Right lobe of liver (tissue), 6 donors: ENCODE results near the gene NFASC. TPM values are rescaled to one million over a fixed set of nuclear protein-coding genes. Genes with fewer than 3 reads are reported as not detected.

ENCODE experiments used
- ATAC-seq, 4 donors: fragments of 200-7000 bp; cut with Tn5 transposase; one replicate each; pipeline ENCODE4 v1.9.1; 2020; ENCODE audit warnings: mild to moderate bottlenecking in 4 of 4, moderate library complexity in 4 of 4
- DNase-seq, 3 donors: peaks; one replicate each; pipeline ENCODE4 v3.0.0-alpha.2; 2020
- H3K27ac ChIP-seq, 3 donors: fragments of 200-600 bp; one replicate each; pipeline ENCODE4 v1.8.0; 2022
- H3K27me3 ChIP-seq, 2 donors: fragments of 200-600 bp; one replicate each; pipeline ENCODE4 v1.8.0; 2022
- H3K36me3 ChIP-seq, 4 donors: fragments of 200-600 bp; sonication (generic) in 1 of 4; one replicate each; pipeline versions ENCODE4 v1.5.1 to v1.8.0; 2017 to 2022; ENCODE audit warnings: control low read depth in 1 of 4
- H3K4me1 ChIP-seq, 4 donors: fragments of 200-600 bp; sonication (generic) in 1 of 4; one replicate each; pipeline versions ENCODE4 v1.5.1 to v1.8.0; 2017 to 2022; ENCODE audit warnings: control low read depth in 1 of 4
- H3K4me3 ChIP-seq, 3 donors: fragments of 200-600 bp; one replicate each; pipeline ENCODE4 v1.8.0; 2022
- H3K9me3 ChIP-seq, 4 donors: fragments of 200-600 bp; sonication (generic) in 1 of 4; one replicate each; pipeline versions ENCODE4 v1.5.1 to v1.8.0; 2017 to 2022; ENCODE audit warnings: control low read depth in 1 of 4
- CTCF ChIP-seq, 4 donors: fragments of 200-600 bp in 3 of 4; fragments of 450-650 bp in 1 of 4; IDR thresholded peaks; one replicate each; pipeline versions ENCODE4 v1.5.1 to v1.8.0; 2016 to 2022; ENCODE audit warnings: antibody characterized with exemption in 4 of 4, mild to moderate bottlenecking in 2 of 4
- POLR2A ChIP-seq: fragments of 450-650 bp; IDR thresholded peaks from one replicate; pipeline ENCODE4 v1.6.1; 2017; ENCODE audit warnings: antibody characterized with exemption, mild to moderate bottlenecking
- WGBS: methylation state at CpG from one replicate; pipeline ENCODE4 v1.1.6; 2018; ENCODE audit warnings: low coverage, low lambda C conversion rate; ENCODE audit not compliant: insufficient coverage; ENCODE audit errors: missing lambda C conversion rate; 5-methylcytosine and 5-hydroxymethylcytosine counted together
- intact Hi-C, 2 donors: fragments of 100-400 bp; cut with DNase I; formaldehyde crosslinking; loops; one replicate each; pipeline versions ENCODE4 v1.11.2 to v1.14.1; 2022
- total RNA-seq, 6 experiments: library from RNA; depleted of rRNA in 2 of 6; stranded (reverse); fragments of >200 nt in 2 of 6; fragmentation: NEBNext Ultra II Directional in 3 of 6; extraction: Animal tissue kit (Norgen Biotek cat#: 25700) in 3 of 6; gene quantifications; one replicate each; pipeline versions ENCODE4 v1.1.0 to v1.2.4, GENCODE V29; 2016 to 2023
- donor health status: DM: no; HTN: yes; CAD: no.
- donor health status: DM: no; HTN: no; CAD: no.
- donor health status: DM: no; HTN: no; CAD: no.
- donor health status: DM: no; HTN: yes; CAD: no.
- donor health status: DM: no; HTN: yes; CAD: no.

Gene NFASC
- total RNA-seq, 6 experiments from 2014 or later = 3.2 to 7.8 (median 5.6) TPM

GRCh38 chr1:204959374-204959773 lies 88.7 kb downstream of the NFASC start:
- Histone ChIP-seq H3K9me3 (no peaks in the 10 kb centered on the region), H3K27me3 (no peaks in the 10 kb centered on the region), H3K36me3 (no peaks in the 10 kb centered on the region), H3K27ac (no peak overlapping the region), H3K4me3 (no peak overlapping the region), H3K4me1 (no peaks in the 10 kb centered on the region)
- TF ChIP-seq CTCF (IDR thresholded peaks at IDR 0.05) (no peak), POLR2A (no peak)
- WGBS = 70% methylated on average over 2 of the region's 5 CpGs
- ATAC-seq = no peak
- no peak for DNase-seq
- intact Hi-C loops = loop anchor here in 1 of 2 donors (10.0 kb wide), 1 partner anchor 135 kb away; no protein-coding TSS in a partner anchor

- intact Hi-C loops = loop anchor here in 1 of 2 donors (10.0 kb wide), 1 partner anchor 135 kb away; no protein-coding TSS in a partner anchor
- no peak for ATAC-seq
- 79% methylated on average over 2 of the region's 2 CpGs for WGBS
Observed at GRCh38 chr1:204959836-204960235, 89.2 kb downstream of the NFASC start.

DNA sequence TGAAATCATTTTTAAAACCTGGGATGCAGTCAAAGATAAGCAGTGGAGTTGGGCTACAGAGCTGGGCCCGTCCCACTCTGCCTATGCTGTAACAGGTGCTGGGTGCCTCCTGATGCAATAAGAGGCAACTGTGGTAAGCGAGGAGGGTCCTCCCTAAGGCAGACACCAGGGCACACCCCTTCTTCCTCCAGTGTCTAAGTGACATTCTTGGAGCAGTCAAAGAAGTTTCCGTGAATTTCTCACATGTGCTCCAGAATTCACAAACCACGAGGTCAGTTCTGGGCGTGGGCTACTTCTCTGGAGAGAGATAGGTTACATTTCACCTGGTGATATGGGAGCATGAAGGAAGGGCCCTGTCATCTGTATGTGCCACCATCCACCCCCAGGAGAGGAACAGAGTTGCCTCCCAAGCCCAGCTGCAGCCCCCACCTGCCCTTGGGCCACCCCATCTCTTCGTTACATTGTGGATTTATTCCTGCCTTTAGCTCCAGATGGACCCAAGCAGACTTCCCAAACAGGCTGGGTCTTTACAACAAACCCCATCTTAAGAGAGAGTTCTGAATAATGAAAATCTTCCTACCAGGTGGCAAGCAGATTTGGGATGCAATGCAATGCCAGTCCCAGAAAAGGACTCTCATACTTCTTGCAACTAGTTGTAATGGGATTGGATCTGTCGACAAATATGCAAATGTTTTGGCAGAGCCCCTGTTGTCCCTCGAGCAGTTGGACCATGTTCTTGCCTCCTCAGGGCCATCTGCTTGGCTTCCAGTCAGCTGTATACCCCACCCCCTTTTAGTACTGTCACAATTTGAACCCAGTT lies 89.9 kb downstream of the NFASC start:
- WGBS = 81% methylated on average over 5 of the region's 8 CpGs
- Histone ChIP-seq H3K36me3 (no peaks in the 10 kb centered on the region), H3K27ac (no peak overlapping the region), H3K9me3 (no peaks in the 10 kb centered on the region), H3K4me3 (no peak overlapping the region), H3K4me1 (no peaks in the 10 kb centered on the region), H3K27me3 (no peaks in the 10 kb centered on the region)
- TF ChIP-seq CTCF (IDR thresholded peaks at IDR 0.05) (no peak), POLR2A (no peak)
- intact Hi-C loops = no loop called here
- DNase-seq = no peak
- ATAC-seq = no peak

More at GRCh38 chr1:204959836-204960235, 89.2 kb downstream of the NFASC start:
- H3K27me3 ChIP-seq = no peaks in the 10 kb centered on the region
- H3K4me3 ChIP-seq = no peak overlapping the region
- no peak for TF ChIP-seq POLR2A
- TF ChIP-seq CTCF (IDR thresholded peaks at IDR 0.05) = no peak
- H3K4me1 ChIP-seq = no peaks in the 10 kb centered on the region
- no peaks in the 10 kb centered on the region for H3K9me3 ChIP-seq
- H3K27ac ChIP-seq = no peak overlapping the region
- DNase-seq = no peak
- no peaks in the 10 kb centered on the region for H3K36me3 ChIP-seq

DNA sequence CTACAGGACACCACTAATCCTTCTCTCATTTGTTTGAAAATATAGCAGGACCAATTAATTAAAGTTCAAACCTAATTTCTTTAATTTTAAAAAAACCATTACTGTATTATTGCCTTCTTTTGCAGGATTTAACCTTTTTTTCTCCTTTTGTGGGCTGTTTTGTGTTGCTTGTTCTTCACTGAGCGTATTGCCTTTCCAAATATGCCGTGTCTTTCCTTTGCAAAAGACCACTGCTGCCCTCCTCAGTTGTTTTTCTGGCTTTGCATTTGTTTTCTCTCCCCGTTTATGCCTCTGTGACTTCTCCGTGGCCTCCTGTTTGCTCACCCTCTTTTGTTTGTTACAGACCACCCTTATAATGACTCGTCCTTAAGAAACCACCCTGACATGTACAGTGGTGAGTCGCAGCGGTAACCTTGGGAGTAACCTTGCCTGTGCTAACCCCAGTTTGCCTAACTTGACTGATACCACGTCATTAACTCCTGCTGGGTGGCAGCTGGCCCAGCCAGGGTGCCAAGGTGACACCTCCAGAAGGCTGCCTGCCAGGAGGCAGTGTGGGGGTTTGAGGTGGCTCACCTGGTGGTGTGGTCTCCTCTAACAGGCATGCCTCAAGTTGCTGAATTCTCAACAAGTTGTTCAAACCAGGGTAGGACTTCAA lies 91.2 kb downstream of the NFASC start:
- Histone ChIP-seq H3K4me3 (no peak overlapping the region), H3K9me3 (no peaks in the 10 kb centered on the region), H3K4me1 (no peaks in the 10 kb centered on the region), H3K36me3 (no peaks in the 10 kb centered on the region), H3K27ac (no peak overlapping the region), H3K27me3 (no peaks in the 10 kb centered on the region)
- no peak for TF ChIP-seq CTCF (IDR thresholded peaks at IDR 0.05)
- no peak for TF ChIP-seq POLR2A
- DNase-seq = no peak
- intact Hi-C loops = no loop called here
- peak in 2 of 4 donors; percentile 12 to 62 for ATAC-seq
- 44% methylated on average over 8 of the region's 8 CpGs for WGBS
